ENCODE measurements around the gene PHF12.

The PHF12 gene

GRCh38 chr17:28951428-28951990, at the start of gene PHF12:
Gene PHF12 (minus strand): TSS chr17:28951518. CDS start chr17:28950960, 558 bp downstream.
- no peaks in the 10 kb centered on the region for H3K27me3 Mint-ChIP-seq

GRCh38 chr17:29000973-29001372, 49.7 kb upstream of the PHF12 start:
- Mint-ChIP-seq H3K9me3 (no peaks in the 10 kb centered on the region), H3K27ac (no peak overlapping the region)

More at GRCh38 chr17:28951428-28951990, at the start of gene PHF12:
- Mint-ChIP-seq H3K4me3 (no peak within 1 kb of the TSS), H3K27ac (no peak within 1 kb of the TSS), H3K4me1 (ENCODE audit: low read depth) (peaks cover 18% of the 10 kb centered on the region), H3K36me3 (ENCODE audit: low read depth) (peaks cover 34% of the 10 kb centered on the region), H3K9me3 (no peaks in the 10 kb centered on the region)
- intact Hi-C loops (cut with micrococcal nuclease) = loop anchor here (5.0 kb wide), 1 partner anchor 341 kb away; the partner anchor contains the start of gene NUFIP2

GRCh38 chr17:28999206-28999605, 47.9 kb upstream of the PHF12 start:
- no peaks in the 10 kb centered on the region for H3K36me3 Mint-ChIP-seq (ENCODE audit: low read depth)
- no peaks in the 10 kb centered on the region for H3K9me3 Mint-ChIP-seq
- H3K4me3 Mint-ChIP-seq = no peak overlapping the region
- peaks cover 14% of the 10 kb centered on the region for H3K4me1 Mint-ChIP-seq (ENCODE audit: low read depth)
- H3K27me3 Mint-ChIP-seq = peaks cover 60% of the 10 kb centered on the region
- no peak overlapping the region for H3K27ac Mint-ChIP-seq
- intact Hi-C loops (cut with micrococcal nuclease) = no loop called here

More at GRCh38 chr17:29000973-29001372, 49.7 kb upstream of the PHF12 start:
- peaks cover 7% of the 10 kb centered on the region for H3K4me1 Mint-ChIP-seq (ENCODE audit: low read depth)
- H3K27me3 Mint-ChIP-seq = peaks cover 66% of the 10 kb centered on the region
- no peaks in the 10 kb centered on the region for H3K36me3 Mint-ChIP-seq (ENCODE audit: low read depth)
- intact Hi-C loops (cut with micrococcal nuclease) = no loop called here
- no peak overlapping the region for H3K4me3 Mint-ChIP-seq

GRCh38 chr17:28997806-28998205, 46.5 kb upstream of the PHF12 start:
- Mint-ChIP-seq H3K4me3 (no peak overlapping the region), H3K27ac (no peak overlapping the region), H3K4me1 (ENCODE audit: low read depth) (peaks cover 14% of the 10 kb centered on the region), H3K36me3 (ENCODE audit: low read depth) (no peaks in the 10 kb centered on the region), H3K9me3 (no peaks in the 10 kb centered on the region), H3K27me3 (peaks cover 49% of the 10 kb centered on the region)
- intact Hi-C loops (cut with micrococcal nuclease) = no loop called here

- Mint-ChIP-seq H3K4me3 (no peak overlapping the region), H3K27me3 (peaks cover 43% of the 10 kb centered on the region), H3K36me3 (ENCODE audit: low read depth) (no peaks in the 10 kb centered on the region), H3K9me3 (no peaks in the 10 kb centered on the region), H3K27ac (no peak overlapping the region), H3K4me1 (ENCODE audit: low read depth) (peaks cover 14% of the 10 kb centered on the region)
- intact Hi-C loops (cut with micrococcal nuclease) = no loop called here
Observed at GRCh38 chr17:28996554-28997096, 45.3 kb upstream of the PHF12 start.

GRCh38 chr17:28993645-28994426, 42.5 kb upstream of the PHF12 start:
- H3K36me3 Mint-ChIP-seq (ENCODE audit: low read depth) = no peaks in the 10 kb centered on the region
- intact Hi-C loops (cut with micrococcal nuclease) = no loop called here
- peaks cover 14% of the 10 kb centered on the region for H3K4me1 Mint-ChIP-seq (ENCODE audit: low read depth)
- H3K27me3 Mint-ChIP-seq = peaks cover 39% of the 10 kb centered on the region
- H3K4me3 Mint-ChIP-seq = no peak overlapping the region
- no peak overlapping the region for H3K27ac Mint-ChIP-seq
- no peaks in the 10 kb centered on the region for H3K9me3 Mint-ChIP-seq

- Mint-ChIP-seq H3K27me3 (peaks cover 40% of the 10 kb centered on the region), H3K9me3 (no peaks in the 10 kb centered on the region), H3K4me1 (ENCODE audit: low read depth) (peaks cover 19% of the 10 kb centered on the region), H3K4me3 (no peak overlapping the region), H3K36me3 (ENCODE audit: low read depth) (no peaks in the 10 kb centered on the region), H3K27ac (no peak overlapping the region)
- intact Hi-C loops (cut with micrococcal nuclease) = no loop called here
Observed at GRCh38 chr17:28992625-28993600, 41.6 kb upstream of the PHF12 start.

GRCh38 chr17:28992185-28992584, 40.9 kb upstream of the PHF12 start:
- Mint-ChIP-seq H3K27ac (no peak overlapping the region), H3K27me3 (peaks cover 35% of the 10 kb centered on the region), H3K9me3 (no peaks in the 10 kb centered on the region), H3K4me3 (no peak overlapping the region), H3K4me1 (ENCODE audit: low read depth) (peaks cover 19% of the 10 kb centered on the region), H3K36me3 (ENCODE audit: low read depth) (no peaks in the 10 kb centered on the region)
- intact Hi-C loops (cut with micrococcal nuclease) = no loop called here

- H3K9me3 Mint-ChIP-seq = no peaks in the 10 kb centered on the region
- no peaks in the 10 kb centered on the region for H3K36me3 Mint-ChIP-seq (ENCODE audit: low read depth)
- H3K27me3 Mint-ChIP-seq = peaks cover 35% of the 10 kb centered on the region
- no peak overlapping the region for H3K27ac Mint-ChIP-seq
- H3K4me1 Mint-ChIP-seq (ENCODE audit: low read depth) = peaks cover 19% of the 10 kb centered on the region
- no peak overlapping the region for H3K4me3 Mint-ChIP-seq
- intact Hi-C loops (cut with micrococcal nuclease) = no loop called here
Observed at GRCh38 chr17:28991779-28992178, 40.5 kb upstream of the PHF12 start.

- H3K36me3 Mint-ChIP-seq (ENCODE audit: low read depth) = no peaks in the 10 kb centered on the region
- no peak overlapping the region for H3K4me3 Mint-ChIP-seq
- no peak overlapping the region for H3K27ac Mint-ChIP-seq
- no peaks in the 10 kb centered on the region for H3K9me3 Mint-ChIP-seq
- peaks cover 10% of the 10 kb centered on the region for H3K4me1 Mint-ChIP-seq (ENCODE audit: low read depth)
- peaks cover 42% of the 10 kb centered on the region for H3K27me3 Mint-ChIP-seq
- intact Hi-C loops (cut with micrococcal nuclease) = no loop called here
Observed at GRCh38 chr17:28989028-28989427, 37.7 kb upstream of the PHF12 start.

- no peak overlapping the region for H3K4me3 Mint-ChIP-seq
- no peak overlapping the region for H3K27ac Mint-ChIP-seq
- peaks cover 15% of the 10 kb centered on the region for H3K4me1 Mint-ChIP-seq (ENCODE audit: low read depth)
- H3K9me3 Mint-ChIP-seq = no peaks in the 10 kb centered on the region
- no peaks in the 10 kb centered on the region for H3K36me3 Mint-ChIP-seq (ENCODE audit: low read depth)
- H3K27me3 Mint-ChIP-seq = peaks cover 42% of the 10 kb centered on the region
- intact Hi-C loops (cut with micrococcal nuclease) = no loop called here
Observed at GRCh38 chr17:28988475-28988874, 37.2 kb upstream of the PHF12 start.

- no peak overlapping the region for H3K4me3 Mint-ChIP-seq
- H3K36me3 Mint-ChIP-seq (ENCODE audit: low read depth) = no peaks in the 10 kb centered on the region
- no peaks in the 10 kb centered on the region for H3K9me3 Mint-ChIP-seq
- H3K4me1 Mint-ChIP-seq (ENCODE audit: low read depth) = peaks cover 30% of the 10 kb centered on the region
- H3K27me3 Mint-ChIP-seq = peaks cover 37% of the 10 kb centered on the region
- H3K27ac Mint-ChIP-seq = no peak overlapping the region
- intact Hi-C loops (cut with micrococcal nuclease) = no loop called here
Observed at GRCh38 chr17:28986714-28987655, 35.7 kb upstream of the PHF12 start.

Measured in dendritic cell treated with granulocyte-macrophage colony-stimulating factor and Interleukin-4, amounts not matched to agents 40 ng/mL and 50 ng/mL, for 4 days (primary cell).